GM12891 (cell line): ENCODE measurements around the gene ZFYVE19.

Experiments used
- PAX5 ChIP-seq: IDR thresholded peaks from 2 replicates; pipeline ENCODE4 v1.6.1; 2011; ENCODE audit warnings: low read length, moderate library complexity, mild to moderate bottlenecking; ENCODE audit not compliant: insufficient read depth, severe bottlenecking
- POLR2A ChIP-seq: IDR thresholded peaks from 2 replicates; pipeline ENCODE4 v1.6.1; 2011; ENCODE audit warnings: low read depth, low read length, control low read depth
- POLR2AphosphoS5 ChIP-seq: IDR thresholded peaks from 2 replicates; pipeline ENCODE4 v1.6.1; 2011; ENCODE audit warnings: low read depth, low read length, control low read depth
- POU2F2 ChIP-seq: IDR thresholded peaks from 2 replicates; pipeline ENCODE4 v1.6.1; 2011; ENCODE audit warnings: low read depth, mild to moderate bottlenecking, control low read depth, low read length, moderate library complexity
- SPI1 ChIP-seq: IDR thresholded peaks from 2 replicates; pipeline ENCODE4 v1.6.1; 2011; ENCODE audit warnings: low read depth, low read length, control low read depth
- TAF1 ChIP-seq: IDR thresholded peaks from 2 replicates; pipeline ENCODE4 v1.6.1; 2011; ENCODE audit warnings: low read depth, low read length, control low read depth

GRCh38 chr15:40782609-40783227, 24.2 kb upstream of the ZFYVE19 start:
- TF ChIP-seq POLR2AphosphoS5: no peak
- TF ChIP-seq POLR2A: no peak
- no peak for TF ChIP-seq TAF1
- no peak for TF ChIP-seq POU2F2
- TF ChIP-seq SPI1: no peak
- TF ChIP-seq PAX5: no peak
